HG03139 (cell line): Measurements from ENCODE around the gene UFD1.
A peak's percentile ranks its signal among the peaks of the same experiment; 100 is the strongest.

ENCODE experiments used
- ATAC-seq: cut with Tn5 transposase; IDR thresholded peaks from one replicate; pipeline ENCODE4 v1.9.1; 2021; ENCODE audit not compliant: unreplicated experiment

UFD1 gene

DNA sequence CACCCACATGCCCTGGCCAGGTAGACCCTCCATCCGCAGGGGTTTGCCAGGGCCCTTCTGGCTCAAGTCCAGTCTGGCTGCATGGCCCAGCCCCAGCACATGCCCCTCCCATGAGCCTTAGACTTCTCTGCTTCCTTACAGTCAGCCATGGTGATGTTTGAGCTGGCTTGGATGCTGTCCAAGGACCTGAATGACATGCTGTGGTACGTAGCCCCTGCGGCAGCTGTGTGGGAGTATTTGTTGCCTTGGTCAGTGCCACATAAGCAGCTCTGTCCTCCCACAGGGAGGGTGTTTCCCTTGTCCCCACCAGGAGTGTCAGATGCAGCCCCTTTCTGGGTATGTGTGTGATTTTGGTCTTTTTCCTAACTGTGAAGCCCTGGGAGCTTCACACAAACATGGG, 18.3 kb upstream of the UFD1 start:
- ATAC-seq = no peak

- no peak for ATAC-seq
Measured at GRCh38 chr22:19496324-19496630, 17.3 kb upstream of the UFD1 start.

DNA sequence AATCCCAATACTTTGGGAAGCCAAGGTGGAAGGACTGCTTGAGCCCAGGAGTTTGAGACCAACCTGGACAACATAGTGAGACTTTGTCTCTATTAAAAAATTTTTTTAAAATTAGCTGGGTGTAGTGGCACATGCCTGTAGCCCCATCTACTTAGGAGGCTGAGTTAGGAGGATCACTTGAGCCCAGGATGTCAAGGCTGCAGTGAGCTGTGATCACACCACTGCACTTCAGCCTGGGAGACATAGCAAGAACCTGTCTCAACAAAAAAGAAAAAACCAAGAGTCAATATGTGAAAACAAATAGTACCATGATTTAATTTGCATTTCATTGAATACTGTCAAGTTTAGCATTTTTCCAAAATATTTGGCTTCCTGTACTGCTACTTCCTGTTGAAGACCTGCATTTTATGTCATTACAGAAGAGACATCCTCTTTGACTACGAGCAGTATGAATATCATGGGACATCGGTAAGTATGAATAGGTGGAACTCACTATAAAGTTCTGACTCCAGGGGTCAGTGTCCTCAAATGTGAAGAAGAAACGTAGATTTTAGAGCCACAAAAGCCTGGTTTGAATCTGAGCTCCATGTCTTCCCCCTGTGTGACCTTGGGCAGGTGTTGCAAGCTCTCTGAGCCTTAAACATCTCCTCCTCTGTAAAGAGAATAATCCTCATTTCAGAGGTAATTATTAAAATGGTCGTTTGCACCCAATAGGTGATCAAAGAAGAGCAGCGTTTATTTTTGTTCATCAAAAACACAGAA, 16.8 kb upstream of the UFD1 start:
- ATAC-seq = no peak

DNA sequence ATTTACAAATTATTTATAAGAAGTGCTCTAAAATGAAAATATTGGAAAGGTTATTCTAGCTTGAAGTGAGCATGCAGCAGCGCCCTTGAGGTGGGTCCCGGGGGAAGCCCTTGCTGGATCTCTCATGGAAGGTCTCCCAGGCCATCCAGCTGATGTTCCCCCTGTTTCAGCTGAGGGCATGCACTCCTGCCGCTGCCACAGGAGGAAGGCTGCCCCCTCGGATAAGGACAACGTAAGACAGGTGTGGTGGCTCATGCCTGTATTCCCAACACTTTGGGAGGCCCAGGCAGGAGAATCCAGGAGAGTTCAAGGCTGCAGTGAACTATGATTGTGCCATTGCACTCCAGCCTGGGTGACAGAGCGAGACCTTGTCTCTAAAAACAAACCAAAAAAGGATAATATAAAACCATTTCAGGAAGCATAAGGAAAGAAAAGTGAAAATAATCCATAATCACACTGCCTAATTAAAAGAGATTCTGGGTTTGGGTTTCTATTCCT, 15.7 kb upstream of the UFD1 start:
- ATAC-seq = no peak

DNA sequence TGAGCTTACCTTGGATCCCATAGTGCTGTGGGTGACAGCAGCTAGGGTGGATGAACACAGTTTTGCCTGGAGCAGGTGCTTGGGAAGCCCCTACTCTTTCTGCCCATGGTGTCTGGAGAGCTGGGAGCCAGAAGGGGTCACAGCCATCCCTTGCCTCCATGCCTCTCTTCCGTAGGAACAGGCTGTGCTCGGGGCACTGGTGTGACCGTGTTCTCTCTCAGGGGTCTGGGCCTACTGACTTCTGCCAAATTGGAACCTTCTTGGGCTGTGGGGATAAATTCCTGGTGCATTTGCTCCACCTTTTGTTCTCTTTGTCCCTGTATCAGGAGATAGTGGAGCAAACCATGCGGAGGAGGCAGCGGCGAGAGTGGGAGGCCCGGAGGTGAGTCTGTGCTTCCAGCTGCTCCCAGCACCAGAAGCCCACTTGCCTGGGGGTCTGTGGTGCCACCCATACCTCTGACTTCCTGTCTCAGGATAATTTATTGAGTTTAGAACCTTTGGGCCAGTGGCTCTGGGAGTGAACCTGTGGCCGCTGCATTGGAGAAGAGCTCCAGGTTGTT, 15.1 kb upstream of the UFD1 start:
- ATAC-seq = no peak

GRCh38 chr22:19492504-19493174, 13.6 kb upstream of the UFD1 start:
- ATAC-seq = no peak

DNA sequence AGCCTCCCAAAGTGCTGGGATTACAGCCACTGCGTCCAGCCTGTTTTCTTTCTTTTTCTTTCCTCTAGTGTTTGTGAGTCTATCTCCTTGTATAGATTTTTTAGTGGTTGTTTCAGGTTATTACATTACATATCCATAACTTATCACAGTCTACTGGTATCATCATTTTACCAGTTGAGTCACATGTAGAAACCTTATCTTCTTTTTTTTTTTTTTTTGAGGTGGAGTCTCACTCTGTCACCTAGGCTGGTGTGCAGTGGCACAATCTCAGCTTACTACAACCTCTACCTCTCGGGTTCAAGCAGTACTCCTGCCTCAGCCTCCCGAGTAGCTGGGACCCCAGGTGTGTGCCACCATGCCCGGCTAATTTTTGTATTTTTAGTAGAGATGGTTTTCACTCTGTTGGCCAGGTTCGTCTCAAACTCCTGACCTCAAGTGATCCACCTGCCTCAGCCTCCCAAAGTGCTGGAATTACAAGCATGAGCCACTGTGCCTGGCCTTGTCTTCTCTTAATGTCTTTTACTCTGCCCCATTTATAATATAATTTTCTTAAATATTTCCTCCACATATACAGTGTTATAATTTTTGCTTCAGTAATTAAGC, 11.7 kb upstream of the UFD1 start:
- ATAC-seq = no peak

DNA sequence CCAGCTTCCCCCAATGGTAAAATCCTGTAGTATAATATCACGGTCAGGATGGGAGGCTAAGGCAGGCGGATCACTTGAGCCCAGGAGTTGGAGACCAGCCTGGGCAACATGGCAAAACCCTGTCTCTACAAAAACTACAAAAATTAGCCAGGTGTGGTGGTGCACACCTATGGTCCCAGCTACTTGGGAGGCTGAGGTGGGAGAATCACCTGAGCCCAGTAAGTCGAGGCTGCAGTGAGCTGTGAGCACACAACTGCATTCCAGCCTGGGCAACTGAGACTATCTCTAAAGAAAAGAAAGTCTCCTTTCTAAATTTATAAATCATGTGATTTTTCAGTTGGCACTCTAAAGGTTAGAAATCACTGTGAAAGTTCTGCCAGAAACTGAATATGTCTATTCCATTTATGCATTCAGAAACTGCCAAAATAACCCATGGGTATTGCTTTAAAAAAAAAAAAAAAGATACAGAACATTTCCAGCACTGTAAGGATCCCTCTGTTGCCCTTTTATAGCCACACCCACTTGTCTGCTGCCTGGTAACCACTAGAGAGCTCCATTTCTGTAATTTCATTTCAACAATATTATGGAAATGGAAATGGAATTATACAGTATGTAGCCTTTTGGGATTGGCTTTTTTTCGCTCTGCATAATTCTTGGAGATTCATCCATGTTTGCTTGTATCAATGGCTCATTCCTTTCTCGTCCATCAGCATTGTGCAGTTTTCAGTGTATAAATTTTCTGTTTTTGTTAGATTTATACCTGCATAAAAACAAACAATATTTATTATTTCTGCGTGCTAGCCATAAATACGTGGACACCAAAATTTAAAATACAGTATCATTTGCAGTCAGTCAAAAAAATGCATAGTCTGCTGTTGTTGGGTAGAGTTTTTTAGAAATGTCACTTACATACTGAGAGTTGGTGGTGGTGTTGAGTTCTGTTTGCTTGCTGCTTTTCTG, 10.2 kb upstream of the UFD1 start:
- ATAC-seq = no peak

DNA sequence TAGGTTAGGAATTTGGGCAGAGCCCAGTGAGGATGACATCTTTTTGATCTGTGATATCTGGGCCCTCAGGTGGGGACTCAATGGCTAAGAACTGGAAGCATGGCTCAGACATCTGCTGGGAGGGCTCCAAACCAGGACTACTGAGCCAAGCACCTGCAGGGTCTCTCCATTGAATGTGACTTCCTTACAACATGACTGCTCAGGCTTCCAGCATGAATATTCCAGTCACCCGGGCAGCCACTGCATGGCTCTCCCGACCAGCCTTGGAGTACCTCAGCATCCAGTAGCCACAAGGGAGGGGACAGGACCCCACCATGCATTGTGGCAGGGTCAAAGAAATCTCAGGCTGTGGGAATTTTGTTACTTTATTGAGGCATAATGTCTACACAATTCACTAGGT, 9.3 kb upstream of the UFD1 start:
- ATAC-seq = no peak

DNA sequence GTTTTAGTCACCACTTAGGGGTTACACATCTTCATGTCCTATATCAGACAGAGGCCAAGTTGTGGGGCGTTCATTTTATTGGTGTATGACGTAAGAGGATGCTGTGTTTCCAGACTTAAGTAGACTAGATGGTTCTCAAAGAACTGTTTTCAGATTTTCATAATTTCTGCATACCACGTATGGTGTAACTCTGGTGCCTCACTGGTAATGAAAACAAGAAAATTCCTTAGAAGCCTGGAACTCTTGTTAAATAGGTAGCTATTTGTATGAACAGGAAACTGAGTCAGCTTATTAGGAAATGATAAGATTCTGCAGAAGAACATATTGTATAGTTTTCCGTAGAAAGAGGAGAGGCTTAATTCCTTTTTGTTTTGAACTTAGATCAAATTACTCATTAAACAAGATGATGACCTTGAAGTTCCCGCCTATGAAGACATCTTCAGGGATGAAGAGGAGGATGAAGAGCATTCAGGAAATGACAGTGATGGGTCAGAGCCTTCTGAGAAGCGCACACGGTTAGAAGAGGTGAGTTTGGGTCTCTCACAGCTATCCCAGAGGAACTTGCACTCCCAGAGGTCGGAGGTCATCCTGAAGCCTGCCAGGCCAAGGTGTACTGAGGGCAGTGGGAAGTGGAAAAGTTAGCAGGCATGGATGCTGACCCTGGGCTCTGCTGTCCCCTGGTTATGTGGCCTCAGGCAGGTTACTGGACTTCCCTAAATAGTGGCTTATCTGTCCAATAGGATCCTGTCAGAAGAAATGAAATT, 4.7 kb upstream of the UFD1 start:
- ATAC-seq = no peak

DNA sequence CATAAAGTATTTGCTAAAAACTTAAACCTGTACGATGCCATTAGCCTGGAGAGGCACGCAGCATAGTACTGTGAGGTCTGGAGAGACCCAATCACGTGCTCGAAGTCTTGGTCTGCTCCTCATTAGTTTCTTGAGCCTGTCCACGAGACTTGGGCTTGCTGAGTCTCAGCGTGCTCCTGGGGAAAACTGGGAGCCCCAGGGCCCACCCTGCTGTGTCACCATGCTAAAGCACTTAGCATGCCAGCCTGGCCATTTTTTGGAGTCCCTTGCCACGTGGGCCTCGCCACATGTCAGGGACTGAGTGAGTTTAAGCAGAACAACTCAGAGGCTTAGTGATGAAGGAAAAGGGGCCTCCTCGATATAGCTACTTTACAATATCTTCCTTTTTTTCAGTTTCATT, 3.3 kb upstream of the UFD1 start:
- no peak for ATAC-seq

GRCh38 chr22:19480789-19481188, 1.8 kb upstream of the UFD1 start:
- ATAC-seq = no peak

GRCh38 chr22:19480173-19480568, 1.2 kb upstream of the UFD1 start:
- no peak for ATAC-seq

GRCh38 chr22:19479355-19480172, 571 bp upstream of the UFD1 start, which contains the start of gene CDC45:
TSS of gene CDC45 (plus strand) at chr22:19479920. CDS start at chr22:19479969, 49 bp downstream.
- peak; percentile 86 for ATAC-seq

DNA sequence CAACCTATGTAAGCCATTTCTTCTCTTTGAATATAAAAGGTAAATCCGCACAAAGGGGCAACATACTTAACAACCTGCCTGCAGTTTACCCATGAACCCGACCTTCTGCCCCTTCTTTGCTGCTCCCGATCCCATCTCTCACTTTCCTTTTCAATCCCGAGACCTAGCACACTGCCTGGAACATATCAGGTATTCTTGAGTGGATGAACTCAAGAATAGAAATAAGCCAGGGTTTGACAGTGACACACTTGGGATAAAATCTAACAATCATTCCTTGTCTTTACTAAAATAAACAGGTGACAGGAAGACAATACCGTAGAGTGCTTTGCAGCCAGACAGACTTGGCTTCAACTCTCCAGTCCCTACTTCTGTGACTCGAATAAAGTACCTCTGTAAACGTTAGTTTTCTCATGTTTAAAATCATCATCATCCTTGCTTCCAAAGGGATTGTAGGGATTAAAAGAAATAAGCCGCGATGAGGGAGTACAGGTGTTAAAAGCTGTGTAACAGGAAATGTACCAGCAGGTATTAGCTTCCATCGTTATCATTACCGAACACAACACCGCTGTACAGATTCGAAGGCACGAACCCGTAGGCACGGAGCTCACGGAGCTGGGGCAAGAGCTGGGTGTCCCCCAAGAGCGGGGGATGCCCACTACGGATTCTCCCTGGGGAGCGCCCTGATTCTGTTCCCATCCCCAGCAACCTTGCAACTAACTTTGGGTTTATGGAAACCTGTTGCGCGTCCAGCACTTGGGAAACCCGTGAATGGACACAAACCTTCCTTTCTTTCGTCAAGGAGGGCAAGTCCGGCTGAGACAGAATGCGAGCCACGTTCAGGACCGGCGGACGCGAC, 720 bp downstream of the UFD1 start:
- no peak for ATAC-seq

DNA sequence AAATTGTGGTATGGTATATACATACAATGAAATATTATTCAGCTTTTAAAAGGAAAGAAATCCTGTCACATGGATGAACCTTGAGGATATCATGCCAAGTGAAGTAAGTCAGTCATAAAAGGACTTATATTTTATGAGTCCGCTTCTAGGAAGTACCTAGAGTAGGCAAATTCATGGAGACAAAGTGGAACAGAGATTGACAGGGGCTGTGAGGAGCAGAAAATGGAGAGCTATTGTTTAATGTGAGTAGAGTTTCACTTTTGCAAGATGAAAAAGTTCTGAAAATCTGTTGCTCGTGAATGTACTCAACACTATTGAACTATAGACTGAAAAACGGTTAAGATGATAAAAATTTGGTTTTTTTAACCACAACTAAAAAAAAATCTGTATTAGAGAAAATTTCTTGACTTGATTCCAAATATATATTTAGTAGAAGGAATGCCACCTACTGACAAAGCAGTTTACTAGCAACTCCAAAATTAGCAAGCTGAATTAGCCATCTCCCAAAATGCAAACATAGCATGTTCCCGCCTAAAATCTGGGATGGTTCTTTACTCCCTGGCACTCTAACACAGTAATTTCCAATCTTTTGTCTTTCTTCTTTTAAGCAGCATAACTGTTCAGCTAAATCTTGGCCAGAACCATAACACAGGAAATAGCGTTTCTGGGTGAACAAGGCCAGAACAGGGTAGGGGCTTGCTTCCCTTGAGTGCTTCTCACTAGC, 1.5 kb downstream of the UFD1 start:
- ATAC-seq = no peak

DNA sequence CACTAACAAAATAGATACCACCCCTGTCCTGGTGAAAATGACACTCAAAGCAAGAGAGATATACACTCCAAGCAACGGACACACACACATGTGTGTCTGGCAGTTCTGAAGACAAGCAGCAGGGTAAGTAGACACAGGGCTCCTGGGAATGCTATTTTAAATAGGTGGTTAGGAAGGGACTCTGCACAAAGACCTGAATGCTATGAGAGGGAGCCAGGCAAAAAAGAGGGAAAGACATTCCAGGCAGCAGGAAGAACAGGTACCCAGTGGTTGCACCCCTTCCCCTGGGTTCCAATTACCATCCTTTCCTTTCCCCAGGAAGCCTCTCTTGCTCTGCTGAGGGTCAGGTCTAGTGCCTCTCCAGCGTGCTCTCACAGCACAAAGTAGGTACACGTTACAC, 3.0 kb downstream of the UFD1 start:
- no peak for ATAC-seq

DNA sequence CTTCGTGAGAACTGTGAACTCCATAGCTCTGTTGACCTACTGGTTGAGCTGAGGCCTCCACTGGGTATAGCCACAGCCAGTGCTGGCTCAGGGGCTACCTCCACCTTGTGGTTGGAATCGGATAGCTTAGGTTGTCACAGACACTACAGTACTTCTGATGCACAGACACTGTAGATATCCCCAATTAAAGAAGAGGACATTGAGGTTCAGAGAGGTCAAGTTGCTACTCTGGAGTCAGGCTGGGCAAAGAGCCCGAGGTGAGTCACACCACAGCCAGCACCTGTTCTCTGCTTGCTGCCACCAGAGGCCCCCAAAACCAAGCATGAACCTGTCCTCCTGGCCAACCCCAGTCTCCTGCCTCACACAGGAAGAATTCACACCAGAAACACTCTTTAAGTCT, 5.4 kb downstream of the UFD1 start:
- no peak for ATAC-seq
